Measurements from ENCODE around the gene PLCB1. TPM values are rescaled to one million over a fixed set of nuclear protein-coding genes. Genes with fewer than 3 reads are reported as not detected.
"Not testable (repeated sequence)": the region's sequence is repeated elsewhere in the genome, so short reads cannot be mapped to it uniquely, and the experiment has no call there.

PLCB1 gene
- total and polyA plus RNA-seq, 2 donors, result 16.8 to 147 TPM

- Histone ChIP-seq H3K4me3 (ENCODE audit: low read depth, low read length) (no peak overlapping the region), H3K4me1 (ENCODE audit: insufficient read depth) (no peaks in the 10 kb centered on the region), H3K27ac (ENCODE audit: low read depth) (no peak overlapping the region), H3K36me3 (ENCODE audit: insufficient read depth) (no peaks in the 10 kb centered on the region)
- WGBS, result 74% methylated on average over 5 of the region's 5 CpGs
- no peak for DNase-seq (ENCODE audit: extremely low spot score)
Observed at GRCh38 chr20:8435285-8436035, 303.4 kb downstream of the PLCB1 start.

- H3K4me1 ChIP-seq (ENCODE audit: insufficient read depth); H3K4me3 ChIP-seq (ENCODE audit: low read depth, low read length); H3K36me3 ChIP-seq (ENCODE audit: insufficient read depth); H3K27ac ChIP-seq (ENCODE audit: low read depth); DNase-seq (ENCODE audit: extremely low spot score): not testable (repeated sequence)
- WGBS, result 91% methylated on average over 5 of the region's 5 CpGs
Observed at GRCh38 chr20:8436938-8437337, 304.9 kb downstream of the PLCB1 start.

- WGBS, result 68% methylated on average over 5 of the region's 5 CpGs
- no peak for DNase-seq (ENCODE audit: extremely low spot score)
Observed at GRCh38 chr20:8438748-8439147, 306.7 kb downstream of the PLCB1 start.

GRCh38 chr20:8443464-8444072 lies 311.5 kb downstream of the PLCB1 start:
- no peaks in the 10 kb centered on the region for H3K36me3 ChIP-seq (ENCODE audit: insufficient read depth)
- 85% methylated on average over 2 of the region's 2 CpGs for WGBS

More at GRCh38 chr20:8438748-8439147, 306.7 kb downstream of the PLCB1 start:
- H3K4me3 ChIP-seq (ENCODE audit: low read depth, low read length), result no peak overlapping the region
- no peak overlapping the region for H3K27ac ChIP-seq (ENCODE audit: low read depth)
- no peaks in the 10 kb centered on the region for H3K4me1 ChIP-seq (ENCODE audit: insufficient read depth)
- no peaks in the 10 kb centered on the region for H3K36me3 ChIP-seq (ENCODE audit: insufficient read depth)

GRCh38 chr20:8447262-8448120 lies 315.4 kb downstream of the PLCB1 start:
- WGBS, result 96% methylated on average over 3 of the region's 3 CpGs
- Histone ChIP-seq H3K27ac (ENCODE audit: low read depth) (no peak overlapping the region), H3K4me1 (ENCODE audit: insufficient read depth) (no peaks in the 10 kb centered on the region), H3K36me3 (ENCODE audit: insufficient read depth) (no peaks in the 10 kb centered on the region), H3K4me3 (ENCODE audit: low read depth, low read length) (no peak overlapping the region)
- no peak for DNase-seq (ENCODE audit: extremely low spot score)

More at GRCh38 chr20:8443464-8444072, 311.5 kb downstream of the PLCB1 start:
- no peaks in the 10 kb centered on the region for H3K4me1 ChIP-seq (ENCODE audit: insufficient read depth)
- no peak for DNase-seq (ENCODE audit: extremely low spot score)
- H3K27ac ChIP-seq (ENCODE audit: low read depth), result no peak overlapping the region
- H3K4me3 ChIP-seq (ENCODE audit: low read depth, low read length), result no peak overlapping the region

GRCh38 chr20:8449123-8449522 lies 317.1 kb downstream of the PLCB1 start:
- Histone ChIP-seq H3K4me1 (ENCODE audit: insufficient read depth) (no peaks in the 10 kb centered on the region), H3K36me3 (ENCODE audit: insufficient read depth) (no peaks in the 10 kb centered on the region), H3K27ac (ENCODE audit: low read depth) (no peak overlapping the region), H3K4me3 (ENCODE audit: low read depth, low read length) (no peak overlapping the region)
- DNase-seq (ENCODE audit: extremely low spot score), result no peak
- 85% methylated on average over 5 of the region's 5 CpGs for WGBS

- H3K4me3 ChIP-seq (ENCODE audit: low read depth, low read length), result no peak overlapping the region
- no peaks in the 10 kb centered on the region for H3K4me1 ChIP-seq (ENCODE audit: insufficient read depth)
- no peak overlapping the region for H3K27ac ChIP-seq (ENCODE audit: low read depth)
- 75% methylated on average over 6 of the region's 6 CpGs for WGBS
- no peaks in the 10 kb centered on the region for H3K36me3 ChIP-seq (ENCODE audit: insufficient read depth)
- no peak for DNase-seq (ENCODE audit: extremely low spot score)
Observed at GRCh38 chr20:8454137-8454712, 322.2 kb downstream of the PLCB1 start.

- Histone ChIP-seq H3K4me1 (ENCODE audit: insufficient read depth) (no peaks in the 10 kb centered on the region), H3K4me3 (ENCODE audit: low read depth, low read length) (no peak overlapping the region), H3K27ac (ENCODE audit: low read depth) (no peak overlapping the region), H3K36me3 (ENCODE audit: insufficient read depth) (no peaks in the 10 kb centered on the region)
- DNase-seq (ENCODE audit: extremely low spot score), result no peak
Observed at GRCh38 chr20:8456765-8457164, 324.7 kb downstream of the PLCB1 start.

- DNase-seq (ENCODE audit: extremely low spot score), result no peak
- no peak overlapping the region for H3K4me3 ChIP-seq (ENCODE audit: low read depth, low read length)
- no peaks in the 10 kb centered on the region for H3K4me1 ChIP-seq (ENCODE audit: insufficient read depth)
- WGBS, result 83% methylated on average over 4 of the region's 4 CpGs
- no peaks in the 10 kb centered on the region for H3K36me3 ChIP-seq (ENCODE audit: insufficient read depth)
- H3K27ac ChIP-seq (ENCODE audit: low read depth), result no peak overlapping the region
Observed at GRCh38 chr20:8457978-8458377, 325.9 kb downstream of the PLCB1 start.

- Histone ChIP-seq H3K36me3 (ENCODE audit: insufficient read depth) (no peaks in the 10 kb centered on the region), H3K27ac (ENCODE audit: low read depth) (no peak overlapping the region), H3K4me1 (ENCODE audit: insufficient read depth) (no peaks in the 10 kb centered on the region), H3K4me3 (ENCODE audit: low read depth, low read length) (no peak overlapping the region)
- DNase-seq (ENCODE audit: extremely low spot score), result no peak
Observed at GRCh38 chr20:8461186-8461585, 329.1 kb downstream of the PLCB1 start.

- Histone ChIP-seq H3K27ac (ENCODE audit: low read depth) (no peak overlapping the region), H3K4me3 (ENCODE audit: low read depth, low read length) (no peak overlapping the region), H3K4me1 (ENCODE audit: insufficient read depth) (no peaks in the 10 kb centered on the region), H3K36me3 (ENCODE audit: insufficient read depth) (no peaks in the 10 kb centered on the region)
- 96% methylated on average over 2 of the region's 2 CpGs for WGBS
- no peak for DNase-seq (ENCODE audit: extremely low spot score)
Observed at GRCh38 chr20:8464368-8464767, 332.3 kb downstream of the PLCB1 start.

- DNase-seq (ENCODE audit: extremely low spot score); H3K4me1 ChIP-seq (ENCODE audit: insufficient read depth): not testable (repeated sequence)
- WGBS, result 90% methylated on average over 2 of the region's 2 CpGs
Observed at GRCh38 chr20:8466781-8467180, 334.7 kb downstream of the PLCB1 start.

GRCh38 chr20:8470156-8470555 lies 338.1 kb downstream of the PLCB1 start:
- Histone ChIP-seq H3K4me1 (ENCODE audit: insufficient read depth) (no peaks in the 10 kb centered on the region), H3K27ac (ENCODE audit: low read depth) (no peak overlapping the region), H3K36me3 (ENCODE audit: insufficient read depth) (no peaks in the 10 kb centered on the region), H3K4me3 (ENCODE audit: low read depth, low read length) (no peak overlapping the region)
- DNase-seq (ENCODE audit: extremely low spot score), result no peak
- 87% methylated on average over 1 of the region's 1 CpG for WGBS

More at GRCh38 chr20:8466781-8467180, 334.7 kb downstream of the PLCB1 start:
- not testable (repeated sequence) for H3K4me3 ChIP-seq (ENCODE audit: low read depth, low read length); H3K27ac ChIP-seq (ENCODE audit: low read depth); H3K36me3 ChIP-seq (ENCODE audit: insufficient read depth)
